GM08714 (cell line): ENCODE measurements around the gene PRKCD.

Experiments used
- H3K4me3 ChIP-seq: fragments of 200-500 bp; sonication (Bioruptor generic); 2 replicates; pipeline ENCODE4 v1.5.1; 2014; ENCODE audit warnings: mild to moderate bottlenecking, low read length, inconsistent platforms
- ZNF274 ChIP-seq: IDR thresholded peaks from 2 replicates; pipeline ENCODE4 v1.6.1; 2012; ENCODE audit warnings: mild to moderate bottlenecking, low read depth, low read length

Gene PRKCD

GRCh38 chr3:53234841-53235232 lies 73.8 kb downstream of the PRKCD start:
- no peak overlapping the region for H3K4me3 ChIP-seq
- no peak for TF ChIP-seq ZNF274

- no peak overlapping the region for H3K4me3 ChIP-seq
- no peak for TF ChIP-seq ZNF274
Observed at GRCh38 chr3:53235545-53235944, 74.5 kb downstream of the PRKCD start.

GRCh38 chr3:53236112-53236841 lies 75.3 kb downstream of the PRKCD start:
- H3K4me3 ChIP-seq: no peak overlapping the region
- no peak for TF ChIP-seq ZNF274

- no peak overlapping the region for H3K4me3 ChIP-seq
- TF ChIP-seq ZNF274: no peak
Observed at GRCh38 chr3:53238051-53238850, 77.2 kb downstream of the PRKCD start.

- TF ChIP-seq ZNF274: no peak
- H3K4me3 ChIP-seq: no peak overlapping the region
Observed at GRCh38 chr3:53238886-53239285, 77.9 kb downstream of the PRKCD start.

- H3K4me3 ChIP-seq: no peak overlapping the region
- TF ChIP-seq ZNF274: no peak
Observed at GRCh38 chr3:53239800-53240199, 78.8 kb downstream of the PRKCD start.

- TF ChIP-seq ZNF274: no peak
- no peak overlapping the region for H3K4me3 ChIP-seq
Observed at GRCh38 chr3:53240989-53241972, 80.3 kb downstream of the PRKCD start.

- TF ChIP-seq ZNF274: no peak
- no peak overlapping the region for H3K4me3 ChIP-seq
Observed at GRCh38 chr3:53242155-53242554, 81.1 kb downstream of the PRKCD start.
